ENCODE measurements around the gene ACOXL. TPM values are rescaled to one million over a fixed set of nuclear protein-coding genes. Genes with fewer than 3 reads are reported as not detected.

Gene ACOXL
- total and polyA plus RNA-seq, 4 donors = 0.13 TPM; not detected in 3

DNA sequence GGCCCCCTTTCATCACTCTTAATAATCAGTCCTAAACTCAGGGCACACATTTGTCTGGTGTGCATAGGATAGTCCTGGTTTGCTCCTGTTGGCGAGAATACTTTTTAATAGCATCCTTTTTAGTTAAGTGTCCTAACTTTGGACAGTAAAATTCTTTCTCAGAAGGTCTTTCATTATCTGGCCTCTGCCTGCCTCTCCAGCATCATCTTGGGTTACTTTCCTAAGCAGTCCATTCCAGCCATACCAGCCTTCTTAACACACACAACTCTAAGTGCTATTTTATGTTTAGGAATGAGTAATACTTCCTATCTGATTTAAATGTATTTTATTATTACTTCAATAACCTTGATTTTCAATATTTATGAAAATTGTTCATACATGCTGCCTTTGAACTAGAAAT lies 151.0 kb downstream of the ACOXL start:
- no peak overlapping the region for H3K27ac ChIP-seq (ENCODE audit: low read depth in 1 of 2, low read length in 2 of 2)
- 96 to 97% methylated on average over 1 of the region's 1 CpG for WGBS, 2 donors
- no peak for ATAC-seq (ENCODE audit: low FRiP score)
- H3K9me3 ChIP-seq (ENCODE audit: control insufficient read depth, low read length) = no peaks in the 10 kb centered on the region
- intact Hi-C loops (cut with DNase I) = no loop called here
- no peak for DNase-seq
- H3K4me1 ChIP-seq (ENCODE audit: control insufficient read depth in 1 of 2, insufficient read depth in 2 of 2, low read length in 2 of 2) = no peaks in the 10 kb centered on the region
- H3K36me3 ChIP-seq (ENCODE audit: control insufficient read depth in 1 of 2, insufficient read depth in 2 of 2, low read length in 1 of 2) = no peaks in the 10 kb centered on the region
- no peaks in the 10 kb centered on the region for H3K27me3 ChIP-seq (ENCODE audit: control insufficient read depth in 1 of 2, insufficient read depth in 2 of 2, low read length in 1 of 2)
- no peak overlapping the region for H3K4me3 ChIP-seq (ENCODE audit: low read length in 2 of 2)

DNA sequence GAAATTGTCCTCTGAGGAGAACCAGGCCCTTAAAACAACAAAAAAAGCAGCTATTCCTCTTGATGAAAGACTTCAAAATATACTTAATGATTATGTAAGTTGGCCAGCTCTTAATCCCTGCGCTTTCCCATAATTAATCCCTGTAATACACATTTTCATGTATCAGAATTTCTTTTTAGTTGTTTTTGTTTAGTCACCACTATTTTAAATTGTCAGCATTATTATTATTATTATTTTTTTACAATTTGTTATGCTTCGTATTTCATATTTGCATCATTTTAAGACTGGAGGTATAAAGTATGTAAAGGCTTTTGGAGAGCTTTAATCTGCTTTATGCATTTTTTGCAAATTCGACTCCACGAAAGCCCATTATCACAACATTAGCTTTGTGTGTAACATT lies 152.9 kb downstream of the ACOXL start:
- no peak for DNase-seq

DNA sequence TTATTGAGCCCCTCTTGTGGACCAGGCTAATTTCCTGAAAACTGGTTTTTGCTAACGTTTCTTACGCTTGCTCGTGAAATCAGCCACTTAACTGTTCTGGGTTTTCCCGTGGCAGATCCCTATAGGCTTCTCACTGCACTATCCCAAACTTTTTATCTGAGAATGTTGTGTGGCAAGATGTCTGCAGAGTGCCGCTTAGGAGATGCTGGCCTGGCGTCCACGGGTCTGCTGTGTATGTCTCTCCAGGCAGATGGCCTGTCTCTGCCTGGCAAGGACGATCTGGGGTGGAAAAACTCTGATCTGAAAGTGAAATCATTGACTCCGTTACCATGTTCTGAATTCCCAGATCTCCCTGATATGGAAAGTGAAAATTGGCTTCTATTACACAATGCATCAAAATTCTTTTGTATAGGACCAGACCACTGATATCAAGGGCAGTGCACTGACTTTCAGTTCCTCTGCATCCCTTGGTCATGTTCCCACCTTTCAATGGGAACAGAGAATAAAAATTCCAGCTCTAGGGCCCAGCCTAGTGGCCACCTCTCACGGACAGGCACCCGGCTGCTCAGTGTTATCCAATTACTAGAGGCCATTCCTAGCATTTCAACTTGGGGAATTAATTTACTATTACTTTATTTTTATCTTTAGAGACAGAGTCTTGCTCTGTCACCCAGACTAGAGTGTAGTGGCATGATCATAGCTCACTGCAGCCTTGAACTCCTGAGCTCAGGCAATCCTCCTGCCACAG lies 154.6 kb downstream of the ACOXL start:
- no peaks in the 10 kb centered on the region for H3K36me3 ChIP-seq (ENCODE audit: control insufficient read depth in 1 of 2, insufficient read depth in 2 of 2, low read length in 1 of 2)
- no peaks in the 10 kb centered on the region for H3K4me1 ChIP-seq (ENCODE audit: control insufficient read depth in 1 of 2, insufficient read depth in 2 of 2, low read length in 2 of 2)
- peaks cover 2% of the 10 kb centered on the region for H3K9me3 ChIP-seq (ENCODE audit: control insufficient read depth, low read length)
- no peak overlapping the region for H3K27ac ChIP-seq (ENCODE audit: low read depth in 1 of 2, low read length in 2 of 2)
- 79 to 82% methylated on average over 11 of the region's 11 CpGs for WGBS, 2 donors
- ATAC-seq (ENCODE audit: low FRiP score) (no peak), DNase-seq (no peak)
- intact Hi-C loops (cut with DNase I) = no loop called here
- no peak overlapping the region for H3K4me3 ChIP-seq (ENCODE audit: low read length in 2 of 2)
- H3K27me3 ChIP-seq (ENCODE audit: control insufficient read depth in 1 of 2, insufficient read depth in 2 of 2, low read length in 1 of 2) = no peaks in the 10 kb centered on the region

More for the DNA sequence above, 152.9 kb downstream of the ACOXL start:
- no peaks in the 10 kb centered on the region for H3K9me3 ChIP-seq (ENCODE audit: control insufficient read depth, low read length)
- no peaks in the 10 kb centered on the region for H3K4me1 ChIP-seq (ENCODE audit: control insufficient read depth in 1 of 2, insufficient read depth in 2 of 2, low read length in 2 of 2)
- no peak for ATAC-seq (ENCODE audit: low FRiP score)
- H3K4me3 ChIP-seq (ENCODE audit: low read length in 2 of 2) = no peak overlapping the region
- WGBS, 2 donors = 83 to 87% methylated on average over 4 of the region's 4 CpGs
- intact Hi-C loops (cut with DNase I) = no loop called here
- no peaks in the 10 kb centered on the region for H3K36me3 ChIP-seq (ENCODE audit: control insufficient read depth in 1 of 2, insufficient read depth in 2 of 2, low read length in 1 of 2)
- no peak overlapping the region for H3K27ac ChIP-seq (ENCODE audit: low read depth in 1 of 2, low read length in 2 of 2)
- no peaks in the 10 kb centered on the region for H3K27me3 ChIP-seq (ENCODE audit: control insufficient read depth in 1 of 2, insufficient read depth in 2 of 2, low read length in 1 of 2)

DNA sequence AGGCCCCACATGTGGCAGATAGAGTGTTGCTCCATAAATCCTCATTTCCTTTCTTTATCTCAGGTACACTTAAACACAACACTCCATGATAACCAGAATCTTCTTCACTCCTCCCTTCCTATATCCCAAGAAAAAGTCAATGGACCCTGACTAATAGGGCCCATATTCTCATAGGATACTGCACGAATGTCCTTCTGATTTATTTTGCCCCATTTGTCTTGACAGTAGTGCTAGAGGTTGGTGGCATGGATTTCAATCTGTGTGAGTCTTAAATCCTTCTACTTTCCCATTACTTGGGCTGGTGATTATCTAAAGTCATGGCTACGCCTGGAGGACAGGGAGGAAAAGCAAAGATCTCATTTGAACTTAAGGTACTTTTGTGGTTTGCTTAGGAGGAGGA lies 156.0 kb downstream of the ACOXL start:
- 79 to 87% methylated on average over 2 of the region's 2 CpGs for WGBS, 2 donors
- no peak for DNase-seq
- intact Hi-C loops (cut with DNase I) = no loop called here

DNA sequence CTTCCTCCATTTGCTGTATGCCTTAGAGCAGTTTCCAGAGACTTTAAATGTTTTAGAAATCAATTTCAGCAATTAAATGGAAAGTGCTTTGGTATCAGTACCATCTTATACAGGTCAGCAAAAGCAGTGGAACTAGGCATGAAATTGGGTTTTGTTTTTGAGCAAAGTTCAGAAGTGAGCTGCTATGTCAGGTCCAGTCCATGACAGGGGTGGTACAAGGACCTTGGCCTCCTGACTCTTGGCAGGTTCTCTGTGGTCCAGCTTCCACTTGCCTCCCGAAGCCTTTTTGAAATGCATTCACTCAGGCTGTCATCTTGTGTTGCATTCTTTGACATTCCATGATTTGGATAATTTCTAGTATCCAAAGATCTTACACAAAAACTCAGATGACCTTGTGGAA lies 159.3 kb downstream of the ACOXL start:
- 0% methylated on average over 1 of the region's 1 CpG for WGBS, 2 donors
- Histone ChIP-seq H3K36me3 (ENCODE audit: control insufficient read depth in 1 of 2, insufficient read depth in 2 of 2, low read length in 1 of 2) (no peaks in the 10 kb centered on the region), H3K27ac (ENCODE audit: low read depth in 1 of 2, low read length in 2 of 2) (no peak overlapping the region), H3K9me3 (ENCODE audit: control insufficient read depth, low read length) (peaks cover 2% of the 10 kb centered on the region), H3K4me3 (ENCODE audit: low read length in 2 of 2) (no peak overlapping the region), H3K4me1 (ENCODE audit: control insufficient read depth in 1 of 2, insufficient read depth in 2 of 2, low read length in 2 of 2) (no peaks in the 10 kb centered on the region), H3K27me3 (ENCODE audit: control insufficient read depth in 1 of 2, insufficient read depth in 2 of 2, low read length in 1 of 2) (no peaks in the 10 kb centered on the region)
- DNase-seq (no peak), ATAC-seq (ENCODE audit: low FRiP score) (no peak)
- intact Hi-C loops (cut with DNase I) = no loop called here

More for the DNA sequence above, 156.0 kb downstream of the ACOXL start:
- no peak overlapping the region for H3K4me3 ChIP-seq (ENCODE audit: low read length in 2 of 2)
- no peak for ATAC-seq (ENCODE audit: low FRiP score)
- peaks cover 2% of the 10 kb centered on the region for H3K9me3 ChIP-seq (ENCODE audit: control insufficient read depth, low read length)
- H3K4me1 ChIP-seq (ENCODE audit: control insufficient read depth in 1 of 2, insufficient read depth in 2 of 2, low read length in 2 of 2) = no peaks in the 10 kb centered on the region
- H3K27ac ChIP-seq (ENCODE audit: low read depth in 1 of 2, low read length in 2 of 2) = no peak overlapping the region
- no peaks in the 10 kb centered on the region for H3K27me3 ChIP-seq (ENCODE audit: control insufficient read depth in 1 of 2, insufficient read depth in 2 of 2, low read length in 1 of 2)
- no peaks in the 10 kb centered on the region for H3K36me3 ChIP-seq (ENCODE audit: control insufficient read depth in 1 of 2, insufficient read depth in 2 of 2, low read length in 1 of 2)

DNA sequence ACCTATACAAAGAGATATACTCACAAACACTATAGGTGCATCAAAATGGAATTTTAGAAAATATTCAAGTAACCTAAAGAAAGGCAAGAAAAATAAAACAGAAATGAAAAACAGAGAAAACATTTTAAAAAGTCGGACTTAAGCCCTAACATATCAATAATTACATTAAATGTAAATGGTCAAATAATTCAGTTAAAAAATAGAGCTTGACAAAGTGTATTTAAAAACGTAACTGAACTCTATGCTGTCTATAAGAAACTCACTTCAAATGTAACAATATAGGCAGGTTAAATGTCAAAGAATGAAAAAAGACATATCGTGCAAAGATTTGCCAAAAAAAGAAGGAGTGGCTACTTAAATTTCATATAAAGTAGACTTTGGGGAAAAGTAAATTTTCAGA lies 163.9 kb downstream of the ACOXL start:
- ATAC-seq (ENCODE audit: low FRiP score) (no peak), DNase-seq (no peak)
- intact Hi-C loops (cut with DNase I) = no loop called here
- Histone ChIP-seq H3K27ac (ENCODE audit: low read depth in 1 of 2, low read length in 2 of 2) (no peak overlapping the region), H3K36me3 (ENCODE audit: control insufficient read depth in 1 of 2, insufficient read depth in 2 of 2, low read length in 1 of 2) (no peaks in the 10 kb centered on the region), H3K27me3 (ENCODE audit: control insufficient read depth in 1 of 2, insufficient read depth in 2 of 2, low read length in 1 of 2) (peaks cover 0 to 2% of the 10 kb centered on the region in 2 donors), H3K4me3 (ENCODE audit: low read length in 2 of 2) (no peak overlapping the region), H3K4me1 (ENCODE audit: control insufficient read depth in 1 of 2, insufficient read depth in 2 of 2, low read length in 2 of 2) (no peaks in the 10 kb centered on the region), H3K9me3 (ENCODE audit: control insufficient read depth, low read length) (peaks cover 6% of the 10 kb centered on the region)
- 59 to 67% methylated on average over 3 of the region's 3 CpGs for WGBS, 2 donors

DNA sequence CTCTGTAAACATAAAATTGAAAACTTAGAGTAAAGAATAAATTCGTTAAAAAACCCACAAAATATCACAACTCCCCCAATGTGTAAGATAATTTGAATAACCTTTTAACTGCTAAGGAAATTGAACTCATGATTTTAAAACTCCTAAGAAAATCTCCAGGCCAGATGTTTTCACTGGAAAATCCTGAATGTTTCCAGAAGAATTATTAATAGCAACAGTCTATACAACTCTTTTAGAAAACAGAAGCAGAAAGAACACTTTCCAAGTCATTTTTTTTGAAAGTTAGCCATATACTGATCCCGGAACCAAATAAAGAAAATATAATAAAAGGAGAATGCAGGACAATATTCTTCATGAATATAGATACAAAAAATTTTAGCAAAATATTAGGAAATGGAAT lies 165.6 kb downstream of the ACOXL start:
- Histone ChIP-seq H3K4me3 (ENCODE audit: low read length in 2 of 2) (no peak overlapping the region), H3K4me1 (ENCODE audit: control insufficient read depth in 1 of 2, insufficient read depth in 2 of 2, low read length in 2 of 2) (no peaks in the 10 kb centered on the region), H3K9me3 (ENCODE audit: control insufficient read depth, low read length) (peaks cover 4% of the 10 kb centered on the region), H3K27me3 (ENCODE audit: control insufficient read depth in 1 of 2, insufficient read depth in 2 of 2, low read length in 1 of 2) (peaks cover 0 to 2% of the 10 kb centered on the region in 2 donors), H3K27ac (ENCODE audit: low read depth in 1 of 2, low read length in 2 of 2) (no peak overlapping the region), H3K36me3 (ENCODE audit: control insufficient read depth in 1 of 2, insufficient read depth in 2 of 2, low read length in 1 of 2) (no peaks in the 10 kb centered on the region)
- intact Hi-C loops (cut with DNase I) = no loop called here
- no peak for DNase-seq
- 15 to 19% methylated on average over 2 of the region's 2 CpGs for WGBS, 2 donors
- no peak for ATAC-seq (ENCODE audit: low FRiP score)

DNA sequence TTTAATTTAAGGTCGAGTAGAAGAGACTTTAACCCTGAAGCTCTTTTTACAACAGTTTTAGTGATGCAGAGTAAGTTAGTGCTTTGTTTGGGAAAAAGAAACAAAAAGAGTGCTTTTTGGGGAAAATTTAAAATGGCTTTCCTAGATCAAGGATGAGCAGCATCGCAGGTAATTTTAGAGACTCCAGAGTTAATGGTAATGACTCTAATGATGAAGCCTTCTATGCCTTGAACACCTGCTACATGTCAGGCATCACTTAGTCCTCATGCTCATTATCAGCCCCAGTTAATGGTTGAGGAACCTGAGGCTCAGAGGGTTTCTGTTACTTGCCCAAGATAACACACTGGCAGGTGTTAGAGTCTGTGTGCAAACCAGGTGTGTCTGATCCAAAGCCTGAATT lies 167.8 kb downstream of the ACOXL start:
- H3K9me3 ChIP-seq (ENCODE audit: control insufficient read depth, low read length) = peaks cover 4% of the 10 kb centered on the region
- H3K27me3 ChIP-seq (ENCODE audit: control insufficient read depth in 1 of 2, insufficient read depth in 2 of 2, low read length in 1 of 2) = peaks cover 0 to 2% of the 10 kb centered on the region in 2 donors
- no peaks in the 10 kb centered on the region for H3K36me3 ChIP-seq (ENCODE audit: control insufficient read depth in 1 of 2, insufficient read depth in 2 of 2, low read length in 1 of 2)
- ATAC-seq (ENCODE audit: low FRiP score) (no peak), DNase-seq (no peak)
- no peak overlapping the region for H3K4me3 ChIP-seq (ENCODE audit: low read length in 2 of 2)
- intact Hi-C loops (cut with DNase I) = no loop called here
- WGBS, 2 donors = 72 to 73% methylated on average over 2 of the region's 2 CpGs
- no peaks in the 10 kb centered on the region for H3K4me1 ChIP-seq (ENCODE audit: control insufficient read depth in 1 of 2, insufficient read depth in 2 of 2, low read length in 2 of 2)
- no peak overlapping the region for H3K27ac ChIP-seq (ENCODE audit: low read depth in 1 of 2, low read length in 2 of 2)

DNA sequence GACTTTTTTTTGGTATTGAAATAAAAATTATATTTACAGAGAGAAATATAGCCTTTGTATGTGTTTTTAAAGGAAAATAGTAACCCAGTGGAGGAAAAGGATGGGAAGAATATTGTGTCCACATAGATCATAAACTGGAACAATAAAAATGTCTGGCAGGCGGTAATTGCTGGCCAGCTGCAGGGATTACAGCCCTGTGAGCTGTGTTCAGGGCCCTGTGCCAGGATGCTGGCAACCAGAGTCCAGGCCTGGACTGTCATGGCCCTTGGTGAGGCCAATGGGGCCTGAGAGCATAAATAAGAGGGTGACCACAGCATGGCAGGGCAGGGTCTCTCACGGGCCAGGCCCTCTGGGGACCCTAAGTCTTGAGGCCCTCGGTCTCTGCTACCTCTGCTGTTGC lies 171.2 kb downstream of the ACOXL start:
- DNase-seq = no peak
- WGBS, 2 donors = 76 to 79% methylated on average over 3 of the region's 3 CpGs
- H3K27ac ChIP-seq (ENCODE audit: low read depth in 1 of 2, low read length in 2 of 2) = no peak overlapping the region
- H3K4me1 ChIP-seq (ENCODE audit: control insufficient read depth in 1 of 2, insufficient read depth in 2 of 2, low read length in 2 of 2) = no peaks in the 10 kb centered on the region
- no peaks in the 10 kb centered on the region for H3K36me3 ChIP-seq (ENCODE audit: control insufficient read depth in 1 of 2, insufficient read depth in 2 of 2, low read length in 1 of 2)
- ATAC-seq (ENCODE audit: low FRiP score) = no peak
- no peak overlapping the region for H3K4me3 ChIP-seq (ENCODE audit: low read length in 2 of 2)
- intact Hi-C loops (cut with DNase I) = no loop called here
- peaks cover 0 to 2% of the 10 kb centered on the region in 2 donors for H3K27me3 ChIP-seq (ENCODE audit: control insufficient read depth in 1 of 2, insufficient read depth in 2 of 2, low read length in 1 of 2)
- H3K9me3 ChIP-seq (ENCODE audit: control insufficient read depth, low read length) = peaks cover 4% of the 10 kb centered on the region
